H9 (cell line): ENCODE data around the gene ZWILCH. TPM values are rescaled to one million over a fixed set of nuclear protein-coding genes. Genes with fewer than 3 reads are reported as not detected.

ENCODE experiments used
- DNase-seq: peaks from one replicate; pipeline ENCODE4 v3.0.0-alpha.2; 2017
- H2AFZ ChIP-seq: one replicate; pipeline ENCODE4 v1.6.1; 2013; ENCODE audit warnings: mild to moderate bottlenecking, low read length, control low read depth, moderate library complexity
- H2AK5ac ChIP-seq: 2 replicates; pipeline ENCODE4 v1.6.1; 2013; ENCODE audit warnings: low read length, control low read depth, mixed read lengths; ENCODE audit not compliant: insufficient read length
- H2BK120ac ChIP-seq: one replicate; pipeline ENCODE4 v1.6.1; 2013; ENCODE audit warnings: low read depth, mild to moderate bottlenecking, low read length, control low read depth, inconsistent platforms; ENCODE audit not compliant: poor library complexity, severe bottlenecking
- H2BK12ac ChIP-seq: 2 replicates; pipeline ENCODE4 v1.6.1; 2013; ENCODE audit warnings: low read length, control low read depth, mixed read lengths, low read depth; ENCODE audit not compliant: insufficient read length
- H2BK15ac ChIP-seq: 2 replicates; pipeline ENCODE4 v1.6.1; 2013; ENCODE audit warnings: low read depth, low read length, control low read depth
- H2BK20ac ChIP-seq: one replicate; pipeline ENCODE4 v1.6.1; 2013; ENCODE audit warnings: low read depth, mild to moderate bottlenecking, low read length, control low read depth, inconsistent platforms; ENCODE audit not compliant: poor library complexity, severe bottlenecking
- H2BK5ac ChIP-seq: 2 replicates; pipeline ENCODE4 v1.6.1; 2013; ENCODE audit warnings: low read length, control low read depth, mixed read lengths; ENCODE audit not compliant: insufficient read length
- H3K14ac ChIP-seq: 2 replicates; pipeline ENCODE4 v1.6.1; 2013; ENCODE audit warnings: low read length, control low read depth; ENCODE audit not compliant: insufficient read depth
- H3K18ac ChIP-seq: 2 replicates; pipeline ENCODE4 v1.6.1; 2013; ENCODE audit warnings: low read depth, mild to moderate bottlenecking, mixed read lengths, low read length, control low read depth; ENCODE audit not compliant: insufficient read length
- H3K23ac ChIP-seq: 2 replicates; pipeline ENCODE4 v1.6.1; 2013; ENCODE audit warnings: low read length, control low read depth, mixed read lengths, low read depth; ENCODE audit not compliant: insufficient read length
- H3K23me2 ChIP-seq: 2 replicates; pipeline ENCODE4 v1.6.1; 2013; ENCODE audit warnings: low read depth, mild to moderate bottlenecking, mixed read lengths, low read length, control low read depth; ENCODE audit not compliant: insufficient read length, poor library complexity, severe bottlenecking
- H3K27ac ChIP-seq: 2 replicates; pipeline ENCODE4 v1.5.1; 2013; ENCODE audit warnings: low read length, control low read depth, mixed read lengths, low read depth; ENCODE audit not compliant: insufficient read length
- H3K27me3 ChIP-seq: 2 replicates; pipeline ENCODE4 v1.6.1; 2013; ENCODE audit warnings: low read length, control low read depth, inconsistent platforms; ENCODE audit not compliant: insufficient read depth
- H3K4ac ChIP-seq: 2 replicates; pipeline ENCODE4 v1.6.1; 2013; ENCODE audit warnings: low read depth, mild to moderate bottlenecking, control low read depth, inconsistent platforms, low read length, moderate library complexity
- H3K4me1 ChIP-seq: 2 replicates; pipeline ENCODE4 v1.6.1; 2013; ENCODE audit warnings: low read length, control low read depth, inconsistent platforms; ENCODE audit not compliant: insufficient read depth
- H3K4me2 ChIP-seq: 2 replicates; pipeline ENCODE4 v1.6.1; 2013; ENCODE audit warnings: low read length, control low read depth, mixed read lengths; ENCODE audit not compliant: insufficient read length, insufficient read depth
- H3K56ac ChIP-seq: 2 replicates; pipeline ENCODE4 v1.6.1; 2013; ENCODE audit warnings: low read depth, mild to moderate bottlenecking, mixed read lengths, low read length, control low read depth; ENCODE audit not compliant: insufficient read length
- H3K79me1 ChIP-seq: 2 replicates; pipeline ENCODE4 v1.6.1; 2013; ENCODE audit warnings: low read depth, mild to moderate bottlenecking, moderate library complexity, low read length, control low read depth, inconsistent platforms; ENCODE audit not compliant: insufficient read depth, poor library complexity, severe bottlenecking
- H3K79me2 ChIP-seq: 2 replicates; pipeline ENCODE4 v1.6.1; 2013; ENCODE audit warnings: low read length, control low read depth, inconsistent platforms; ENCODE audit not compliant: insufficient read depth
- H3K9ac ChIP-seq: 2 replicates; pipeline ENCODE4 v1.6.1; 2013; ENCODE audit warnings: low read length, control low read depth, mixed read lengths; ENCODE audit not compliant: insufficient read length; ENCODE audit errors: extremely low read depth
- H3K9me3 ChIP-seq: one replicate; pipeline ENCODE4 v1.6.1; 2013; ENCODE audit warnings: low read depth, low read length, inconsistent platforms; ENCODE audit not compliant: control insufficient read depth
- H3T11ph ChIP-seq: one replicate; pipeline ENCODE4 v1.6.1; 2013; ENCODE audit warnings: mild to moderate bottlenecking, low read length, control low read depth, inconsistent platforms
- H4K20me1 ChIP-seq: one replicate; pipeline ENCODE4 v1.6.1; 2013; ENCODE audit not compliant: control insufficient read depth, insufficient read length, insufficient read depth
- H4K5ac ChIP-seq: 2 replicates; pipeline ENCODE4 v1.6.1; 2013; ENCODE audit warnings: low read depth, mild to moderate bottlenecking, mixed read lengths, low read length, control low read depth; ENCODE audit not compliant: insufficient read length
- H4K8ac ChIP-seq: replicated peaks from 2 replicates; pipeline ENCODE4 v1.6.1; 2013; ENCODE audit warnings: low read length, control low read depth, mixed read lengths, low read depth; ENCODE audit not compliant: insufficient read length
- H4K91ac ChIP-seq: 2 replicates; pipeline ENCODE4 v1.6.1; 2013; ENCODE audit warnings: low read depth, mild to moderate bottlenecking, moderate library complexity, mixed read lengths, low read length, control low read depth; ENCODE audit not compliant: insufficient read length
- H3K27ac Mint-ChIP-seq, 3 experiments: 2 replicates in 2 of 3; 3 replicates in 1 of 3; pipeline ENCODE4 v1.8.0; 2020 to 2021; ENCODE audit warnings: mixed read lengths in 3 of 3, mild to moderate bottlenecking in 1 of 3, moderate library complexity in 1 of 3
- H3K27me3 Mint-ChIP-seq: 2 replicates; pipeline ENCODE4 v1.8.0; 2021; ENCODE audit warnings: low read depth, mild to moderate bottlenecking, moderate library complexity, mixed read lengths
- H3K36me3 Mint-ChIP-seq, 3 experiments: 2 replicates in 2 of 3; 3 replicates in 1 of 3; pipeline ENCODE4 v1.8.0; 2020 to 2021; ENCODE audit warnings: low read depth in 3 of 3, mixed read lengths in 3 of 3; ENCODE audit not compliant: insufficient read depth in 1 of 3
- H3K4me1 Mint-ChIP-seq, 2 experiments: 2 replicates each; pipeline ENCODE4 v1.8.0; 2020; ENCODE audit warnings: mixed read lengths in 2 of 2
- H3K4me3 Mint-ChIP-seq, 2 experiments: 2 replicates in 1 of 2; 3 replicates in 1 of 2; pipeline ENCODE4 v1.8.0; 2020 to 2021; ENCODE audit warnings: mild to moderate bottlenecking in 2 of 2, mixed read lengths in 2 of 2, moderate library complexity in 1 of 2
- H3K9me3 Mint-ChIP-seq, 2 experiments: 2 replicates in 1 of 2; 3 replicates in 1 of 2; pipeline ENCODE4 v1.8.0; 2020; ENCODE audit warnings: mild to moderate bottlenecking in 2 of 2, mixed read lengths in 2 of 2, moderate library complexity in 1 of 2
- CTCF ChIP-seq: fragments of 200-600 bp; sonication (generic); conservative IDR thresholded peaks from 3 replicates; pipeline ENCODE4 v1.8.0; 2021; ENCODE audit warnings: antibody characterized with exemption, mild to moderate bottlenecking
- WGBS: extraction: QIAGEN DNeasy Blood & Tissue Kit; methylation state at CpG from one replicate; pipeline ENCODE4 v1.1.7; 2013; ENCODE audit warnings: missing lambda C conversion rate, low lambda C conversion rate, mixed read lengths; ENCODE audit not compliant: insufficient read length; ENCODE audit errors: extremely low coverage; 5-methylcytosine and 5-hydroxymethylcytosine counted together
- total RNA-seq: library from RNA; stranded (reverse); gene quantifications from 2 replicates; pipeline ENCODE4 v1.2.1, GENCODE V29; 2021

The ZWILCH gene
- total RNA-seq, 1 experiment from 2014 or later: 47.2 TPM

DNA sequence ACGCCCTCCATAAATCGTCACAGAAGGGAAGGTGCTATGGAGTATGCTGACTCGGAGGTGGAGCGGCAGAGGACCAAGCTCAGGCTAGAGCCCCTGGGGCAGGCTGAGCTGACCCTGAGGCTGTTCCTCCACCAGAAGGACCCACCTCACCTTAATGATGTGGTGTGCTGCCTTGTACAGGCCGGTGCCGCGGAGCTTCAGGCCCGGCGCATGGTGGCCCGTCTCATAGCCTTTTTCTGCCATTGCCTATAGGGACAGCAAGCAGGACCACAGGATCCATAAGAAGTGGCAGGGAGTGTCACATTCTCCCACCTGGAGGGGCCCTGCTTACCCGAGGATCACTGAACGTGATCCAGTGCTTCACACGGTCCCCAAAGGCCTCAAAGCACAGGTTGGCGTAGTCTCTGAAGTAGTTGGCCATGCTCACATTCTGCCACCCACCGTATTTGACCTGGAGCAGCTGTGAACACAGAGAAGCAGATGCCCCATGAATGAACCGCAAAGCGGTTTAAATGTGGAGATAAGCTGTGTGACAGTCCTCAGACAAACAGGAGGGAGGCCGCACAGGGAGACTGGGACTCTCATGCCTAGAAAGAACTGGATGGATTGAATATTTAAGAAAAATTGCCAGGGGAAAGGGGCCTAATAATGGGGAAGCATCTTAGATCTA is 55.9 kb downstream of the ZWILCH start:
- Histone ChIP-seq H3K23ac (no peak overlapping the region), H4K20me1 (no peaks in the 10 kb centered on the region), H2BK120ac (no peak overlapping the region), H3T11ph (no peak overlapping the region), H3K23me2 (no peaks in the 10 kb centered on the region), H3K14ac (no peak overlapping the region), H2BK12ac (no peak overlapping the region), H4K8ac (no peak overlapping the region), H3K27me3 (no peaks in the 10 kb centered on the region), H2AFZ (no peak overlapping the region), H3K4ac (no peak overlapping the region), H3K27ac (no peak overlapping the region), H3K79me2 (no peaks in the 10 kb centered on the region), H3K4me1 (no peaks in the 10 kb centered on the region; the same call in 1 of the 2 replicates), H4K91ac (no peak overlapping the region), H2BK5ac (no peak overlapping the region), H3K4me2 (no peak overlapping the region), H3K9ac (no peak overlapping the region), H4K5ac (no peak overlapping the region), H2AK5ac (no peak overlapping the region), H3K9me3 (no peaks in the 10 kb centered on the region), H2BK15ac (no peak overlapping the region), H2BK20ac (no peak overlapping the region), H3K18ac (no peak overlapping the region), H3K56ac (no peak overlapping the region), H3K79me1 (no peaks in the 10 kb centered on the region)
- Mint-ChIP-seq H3K27ac (peak overlapping the region in 1 of 3 experiments; percentile 29; a peak in 3 of 7 replicates), H3K4me3 (no peak overlapping the region), H3K4me1 (peaks cover 15 to 19% of the 10 kb centered on the region in 2 experiments), H3K27me3 (no peaks in the 10 kb centered on the region), H3K36me3 (peaks cover 0 to 19% (median 2%) of the 10 kb centered on the region in 3 experiments; a peak in 3 of 7 replicates), H3K9me3 (no peaks in the 10 kb centered on the region)
- WGBS: no CpG with 5 or more reads among the region's 18 CpGs
- no peak for TF ChIP-seq CTCF
- no peak for DNase-seq
